Adrenal gland (tissue), 5 donors: ENCODE results near the gene CASP14.

Experiments
- POLR2A ChIP-seq, 2 donors: fragments of 450-650 bp; IDR thresholded peaks; one replicate each; pipeline ENCODE4 v1.6.1; 2017; ENCODE audit warnings: antibody characterized with exemption in 2 of 2, mild to moderate bottlenecking in 2 of 2, moderate library complexity in 1 of 2
- TF ChIP-seq, protein P1 (sequence below), 6 experiments: fragments of 450-650 bp in 4 of 6; fragments of 200-600 bp in 2 of 6; sonication (generic) in 1 of 6; IDR thresholded peaks; 1 replicate in 5 of 6; 2 replicates in 1 of 6; pipeline versions ENCODE4 v1.5.1 to v1.8.0; 2016 to 2021; ENCODE audit warnings: antibody characterized with exemption in 6 of 6, mild to moderate bottlenecking in 2 of 6, moderate library complexity in 1 of 6
- donor health status: DM: no; HTN: no; CAD: no.

GRCh38 chr19:15072930-15073647 lies 23.8 kb downstream of the CASP14 start:
- TF ChIP-seq, protein P1, sequence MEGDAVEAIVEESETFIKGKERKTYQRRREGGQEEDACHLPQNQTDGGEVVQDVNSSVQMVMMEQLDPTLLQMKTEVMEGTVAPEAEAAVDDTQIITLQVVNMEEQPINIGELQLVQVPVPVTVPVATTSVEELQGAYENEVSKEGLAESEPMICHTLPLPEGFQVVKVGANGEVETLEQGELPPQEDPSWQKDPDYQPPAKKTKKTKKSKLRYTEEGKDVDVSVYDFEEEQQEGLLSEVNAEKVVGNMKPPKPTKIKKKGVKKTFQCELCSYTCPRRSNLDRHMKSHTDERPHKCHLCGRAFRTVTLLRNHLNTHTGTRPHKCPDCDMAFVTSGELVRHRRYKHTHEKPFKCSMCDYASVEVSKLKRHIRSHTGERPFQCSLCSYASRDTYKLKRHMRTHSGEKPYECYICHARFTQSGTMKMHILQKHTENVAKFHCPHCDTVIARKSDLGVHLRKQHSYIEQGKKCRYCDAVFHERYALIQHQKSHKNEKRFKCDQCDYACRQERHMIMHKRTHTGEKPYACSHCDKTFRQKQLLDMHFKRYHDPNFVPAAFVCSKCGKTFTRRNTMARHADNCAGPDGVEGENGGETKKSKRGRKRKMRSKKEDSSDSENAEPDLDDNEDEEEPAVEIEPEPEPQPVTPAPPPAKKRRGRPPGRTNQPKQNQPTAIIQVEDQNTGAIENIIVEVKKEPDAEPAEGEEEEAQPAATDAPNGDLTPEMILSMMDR (IDR thresholded peaks at IDR 0.05) = no peak
- no peak for TF ChIP-seq POLR2A (IDR thresholded peaks at IDR 0.05)
